Measurements from ENCODE around the gene MYZAP. TPM values are rescaled to one million over a fixed set of nuclear protein-coding genes. Genes with fewer than 3 reads are reported as not detected.

MYZAP gene
- total and polyA plus RNA-seq, 2 of the 13 experiments (the other 11 are each of a cell fraction or from before 2014, with no cell fraction given), result not detected

- BruUV-seq (replicated peaks), result no TSS peak
- 86% methylated on average over 1 of the region's 1 CpG for WGBS (ENCODE audit: low lambda C conversion rate)
- CTCF ChIA-PET (ENCODE audit: low intra/inter-chr PET ratio, low total read pairs), result no interaction called here
Observed at GRCh38 chr15:57681011-57681410, 89.3 kb downstream of the MYZAP start.

More at GRCh38 chr15:57681011-57681410, 89.3 kb downstream of the MYZAP start:
- intact Hi-C loops (cut with micrococcal nuclease; ENCODE audit: unreplicated experiment) (no loop called here), in situ Hi-C loops (cut with HindIII; ENCODE audit: extremely low pct_ligation_motif_present, low pct_unique_long_range_greater_than_20kb) (no loop called here)
- Histone ChIP-seq H3K79me2 (ENCODE audit: insufficient read depth, low read length) (no peaks in the 10 kb centered on the region), H3K9me3 (ENCODE audit: low read length) (no peaks in the 10 kb centered on the region), H4K20me1 (ENCODE audit: insufficient read depth, low read length) (no peaks in the 10 kb centered on the region), H3K9ac (ENCODE audit: insufficient read depth, low read depth, low read length) (no peak overlapping the region), H3K27ac (ENCODE audit: extremely low read length, insufficient read depth, low read length) (no peak overlapping the region), H3K4me1 (ENCODE audit: insufficient read depth, low read length) (no peaks in the 10 kb centered on the region), H2AFZ (ENCODE audit: low read length) (no peak overlapping the region), H3K36me3 (replicated peaks in 1 of 2; ENCODE audit: control insufficient read depth in 1 of 2, insufficient read depth in 2 of 2, low read length in 2 of 2) (no peaks in the 10 kb centered on the region), H3K4me2 (ENCODE audit: low read depth, low read length) (no peak overlapping the region), H3K27me3 (ENCODE audit: control insufficient read depth in 1 of 2, insufficient read depth in 2 of 2, low read length in 2 of 2) (peaks cover 1 to 13% of the 10 kb centered on the region in 2 experiments; a peak in 3 of 5 replicates), H3K4me3 (replicated peaks in 1 of 3; ENCODE audit: insufficient read depth in 1 of 3, low read depth in 2 of 3, low read length in 3 of 3) (no peak overlapping the region)
- POLR2A ChIA-PET, result no interaction called here
- ATAC-seq (no peak), FAIRE-seq (no peak), DNase-seq (ENCODE audit: low spot score) (no peak)
- TF ChIP-seq PAF1 (CRISPR knock-in tag; IDR thresholded peaks at IDR 0.05) (no peak), ARNTL (CRISPR knock-in tag; IDR thresholded peaks at IDR 0.05) (no peak), ZZZ3 (CRISPR knock-in tag; IDR thresholded peaks at IDR 0.05; ENCODE audit: borderline replicate concordance) (no peak), ZNF720 (CRISPR knock-in tag; IDR thresholded peaks at IDR 0.05) (no peak), ZNF446 (CRISPR knock-in tag; IDR thresholded peaks at IDR 0.05) (no peak), ZNF232 (CRISPR knock-in tag; IDR thresholded peaks at IDR 0.05; ENCODE audit: borderline replicate concordance) (no peak), SATB2 (CRISPR knock-in tag; IDR thresholded peaks at IDR 0.05) (no peak), MXD4 (CRISPR knock-in tag; IDR thresholded peaks at IDR 0.05) (no peak), ZNF17 (CRISPR knock-in tag; IDR thresholded peaks at IDR 0.05) (no peak), ZNF549 (CRISPR knock-in tag; IDR thresholded peaks at IDR 0.05) (no peak), ZNF180 (CRISPR knock-in tag; IDR thresholded peaks at IDR 0.05; ENCODE audit: borderline replicate concordance, low read depth) (no peak), HHEX (CRISPR knock-in tag; IDR thresholded peaks at IDR 0.05) (no peak), SIX4 (CRISPR knock-in tag; IDR thresholded peaks at IDR 0.05) (no peak), ZNF512B (CRISPR knock-in tag; IDR thresholded peaks at IDR 0.05; ENCODE audit: borderline replicate concordance) (no peak), ZFP36 (IDR thresholded peaks at IDR 0.05; ENCODE audit: borderline replicate concordance, low read depth, low read length, partially characterized antibody) (no peak)
- TF ChIP-seq, protein P1, sequence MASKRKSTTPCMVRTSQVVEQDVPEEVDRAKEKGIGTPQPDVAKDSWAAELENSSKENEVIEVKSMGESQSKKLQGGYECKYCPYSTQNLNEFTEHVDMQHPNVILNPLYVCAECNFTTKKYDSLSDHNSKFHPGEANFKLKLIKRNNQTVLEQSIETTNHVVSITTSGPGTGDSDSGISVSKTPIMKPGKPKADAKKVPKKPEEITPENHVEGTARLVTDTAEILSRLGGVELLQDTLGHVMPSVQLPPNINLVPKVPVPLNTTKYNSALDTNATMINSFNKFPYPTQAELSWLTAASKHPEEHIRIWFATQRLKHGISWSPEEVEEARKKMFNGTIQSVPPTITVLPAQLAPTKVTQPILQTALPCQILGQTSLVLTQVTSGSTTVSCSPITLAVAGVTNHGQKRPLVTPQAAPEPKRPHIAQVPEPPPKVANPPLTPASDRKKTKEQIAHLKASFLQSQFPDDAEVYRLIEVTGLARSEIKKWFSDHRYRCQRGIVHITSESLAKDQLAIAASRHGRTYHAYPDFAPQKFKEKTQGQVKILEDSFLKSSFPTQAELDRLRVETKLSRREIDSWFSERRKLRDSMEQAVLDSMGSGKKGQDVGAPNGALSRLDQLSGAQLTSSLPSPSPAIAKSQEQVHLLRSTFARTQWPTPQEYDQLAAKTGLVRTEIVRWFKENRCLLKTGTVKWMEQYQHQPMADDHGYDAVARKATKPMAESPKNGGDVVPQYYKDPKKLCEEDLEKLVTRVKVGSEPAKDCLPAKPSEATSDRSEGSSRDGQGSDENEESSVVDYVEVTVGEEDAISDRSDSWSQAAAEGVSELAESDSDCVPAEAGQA (IDR thresholded peaks at IDR 0.05; ENCODE audit: low read depth), result no peak
- TF ChIP-seq, protein P1 (CRISPR knock-in tag; IDR thresholded peaks at IDR 0.05; ENCODE audit: borderline replicate concordance), result no peak
